GM21825 (cell line): Measurements from ENCODE around the gene DNAJC15.

ENCODE experiments used
- ATAC-seq: cut with Tn5 transposase; IDR thresholded peaks from one replicate; pipeline ENCODE4 v1.9.1; 2021; ENCODE audit warnings: mild to moderate bottlenecking, moderate library complexity; ENCODE audit not compliant: unreplicated experiment

DNAJC15 gene

GRCh38 chr13:43003729-43004128 lies 19.7 kb upstream of the DNAJC15 start:
- no peak for ATAC-seq

- no peak for ATAC-seq
These were observed 17.7 kb upstream of the DNAJC15 start for GRCh38 chr13:43005460-43006236.

GRCh38 chr13:43006893-43007631 lies 16.3 kb upstream of the DNAJC15 start:
- ATAC-seq: no peak

- ATAC-seq: no peak
These were observed 14.8 kb upstream of the DNAJC15 start for GRCh38 chr13:43008596-43008995.

- no peak for ATAC-seq
These were observed 13.9 kb upstream of the DNAJC15 start for GRCh38 chr13:43009506-43009905.

- no peak for ATAC-seq
These were observed 9.2 kb upstream of the DNAJC15 start for GRCh38 chr13:43014162-43014561.

GRCh38 chr13:43016226-43016625 lies 7.2 kb upstream of the DNAJC15 start:
- ATAC-seq: no peak

GRCh38 chr13:43019811-43020210 lies 3.6 kb upstream of the DNAJC15 start:
- ATAC-seq: no peak

- ATAC-seq: no peak
These were observed 2.6 kb upstream of the DNAJC15 start for GRCh38 chr13:43020794-43021193.

GRCh38 chr13:43021926-43022670 lies 1.3 kb upstream of the DNAJC15 start:
- no peak for ATAC-seq

GRCh38 chr13:43022934-43023288 lies 475 bp upstream of the DNAJC15 start:
- ATAC-seq: no peak

- no peak for ATAC-seq
These were observed 2.9 kb downstream of the DNAJC15 start for GRCh38 chr13:43026262-43026661.

- peak; percentile 70 for ATAC-seq
These were observed 7.2 kb downstream of the DNAJC15 start for GRCh38 chr13:43030548-43030947.

GRCh38 chr13:43031881-43032280 lies 8.5 kb downstream of the DNAJC15 start:
- ATAC-seq: no peak

- ATAC-seq: no peak
These were observed 9.7 kb downstream of the DNAJC15 start for GRCh38 chr13:43033038-43033437.

GRCh38 chr13:43036351-43037250 lies 13.2 kb downstream of the DNAJC15 start:
- ATAC-seq: no peak

- no peak for ATAC-seq
These were observed 16.6 kb downstream of the DNAJC15 start for GRCh38 chr13:43039966-43040365.

- peak; percentile 17 for ATAC-seq
These were observed 17.4 kb downstream of the DNAJC15 start for GRCh38 chr13:43040581-43041368.

GRCh38 chr13:43041369-43041921 lies 18.1 kb downstream of the DNAJC15 start:
- ATAC-seq: peak; percentile 43
